ENCODE results near the gene TMEM79. TPM values are rescaled to one million over a fixed set of nuclear protein-coding genes. Genes with fewer than 3 reads are reported as not detected.

Gene TMEM79
- total and polyA plus RNA-seq, 2 of the 4 experiments (the other 2 are of a cell fraction), result 0.54 to 3.3 TPM

DNA sequence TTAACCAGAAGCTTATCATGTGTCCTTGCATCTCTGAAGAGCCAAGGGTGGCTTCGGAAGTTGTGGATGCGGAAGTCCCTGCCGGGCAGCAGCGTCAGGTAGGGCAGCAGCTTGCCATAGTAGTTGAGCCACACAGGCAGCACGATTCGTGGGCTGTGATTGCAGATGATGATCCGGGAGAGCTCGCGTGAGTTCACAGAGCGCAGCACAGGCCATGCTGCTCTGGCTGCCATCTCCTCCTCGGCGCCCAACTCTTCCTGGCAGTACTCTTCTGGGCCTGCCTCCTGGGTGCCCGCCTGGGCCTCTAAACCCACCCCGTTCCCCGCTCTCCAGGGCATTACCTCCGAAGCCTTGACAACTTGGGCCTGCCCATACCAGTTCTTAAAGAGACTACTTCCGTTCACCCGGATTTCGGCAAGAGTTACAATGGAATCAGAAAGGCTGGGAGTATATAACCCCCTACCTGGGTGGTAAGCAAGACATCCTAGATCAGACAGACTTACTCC lies 14.8 kb downstream of the TMEM79 start, which contains the start of gene VHLL:
TSS of gene VHLL (minus strand) at position 456 of the 506 bp plus-strand sequence. CDS start at position 338, 118 bp downstream.
- Histone ChIP-seq H2BK5ac (ENCODE audit: low read depth, low read length, poor library complexity, severe bottlenecking) (no peak within 1 kb of the TSS), H4K8ac (ENCODE audit: low read depth in 2 of 2, low read length in 2 of 2) (no peak within 1 kb of the TSS), H3K4me2 (ENCODE audit: low read depth, low read length) (no peak within 1 kb of the TSS), H3K36me3 (ENCODE audit: control insufficient read depth, insufficient read depth, low read length) (peaks cover 3% of the 10 kb centered on the region; the same call in 1 of the 2 replicates), H3K27ac (ENCODE audit: insufficient read depth, low read length) (no peak within 1 kb of the TSS), H2BK120ac (ENCODE audit: low read depth, low read length) (no peak within 1 kb of the TSS), H4K5ac (ENCODE audit: low read depth, low read length) (no peak within 1 kb of the TSS), H2AFZ (replicated peaks; ENCODE audit: low read length, poor library complexity) (no peak within 1 kb of the TSS), H4K91ac (ENCODE audit: insufficient read depth, low read depth, low read length) (no peak within 1 kb of the TSS), H4K20me1 (ENCODE audit: insufficient read depth, low read length) (no peaks in the 10 kb centered on the region), H2BK15ac (ENCODE audit: low read depth, low read length) (no peak within 1 kb of the TSS), H3K23ac (ENCODE audit: low read depth, low read length) (no peak within 1 kb of the TSS), H2BK20ac (ENCODE audit: low read depth, low read length) (no peak within 1 kb of the TSS), H3K4ac (ENCODE audit: low read depth, low read length) (no peak within 1 kb of the TSS), H3K4me1 (ENCODE audit: control insufficient read depth, insufficient read depth, low read length) (no peaks in the 10 kb centered on the region; the same call in 1 of the 2 replicates), H3K56ac (ENCODE audit: extremely low read depth, insufficient read depth, low read length) (no peak within 1 kb of the TSS), H3K9me3 (ENCODE audit: control insufficient read depth, insufficient read depth, low read length) (no peaks in the 10 kb centered on the region), H3K79me1 (ENCODE audit: low read depth in 1 of 2, low read length in 2 of 2) (peaks cover 3 to 19% of the 10 kb centered on the region in 2 experiments), H3K4me3 (ENCODE audit: insufficient read depth, low read depth, low read length) (no peak within 1 kb of the TSS), H2AK9ac (replicated peaks; ENCODE audit: low read depth, low read length, poor library complexity) (no peak within 1 kb of the TSS), H3K9me1 (ENCODE audit: insufficient read depth, low read length) (peaks cover 6% of the 10 kb centered on the region; the same call in 1 of the 2 replicates), H3K27me3 (ENCODE audit: control insufficient read depth, insufficient read depth, low read length) (no peaks in the 10 kb centered on the region), H3K14ac (replicated peaks; ENCODE audit: low read depth, low read length) (no peak within 1 kb of the TSS), H2AK5ac (ENCODE audit: low read depth, low read length) (no peak within 1 kb of the TSS), H3K18ac (ENCODE audit: low read depth, low read length) (no peak within 1 kb of the TSS), H3K9ac (ENCODE audit: low read depth, low read length) (no peak within 1 kb of the TSS)
- ChIA-PET CTCF (interaction anchor here (1.1 kb wide), 1 partner anchor 17 kb away, joined by 3 read pairs; no protein-coding TSS in a partner anchor), POLR2A (ENCODE audit: unreplicated experiment) (no interaction called here)
- WGBS, 2 experiments (ENCODE audit: extremely low coverage in 2 of 2, insufficient read length in 1 of 2), result 88% methylated on average over 15 of the region's 19 CpGs; no CpG with 5 or more reads in 1 of the 2 experiments
- TF ChIP-seq MAZ (IDR thresholded peaks at IDR 0.05; ENCODE audit: borderline replicate concordance, low read depth, low read length), result no peak
- no peak for TF ChIP-seq MAFK (IDR thresholded peaks at IDR 0.05; ENCODE audit: low read depth, low read length)
- TF ChIP-seq FOS (IDR thresholded peaks at IDR 0.05; ENCODE audit: low read depth, low read length), result no peak
- no peak for TF ChIP-seq POLR2A (IDR thresholded peaks at IDR 0.05; ENCODE audit: low read depth, low read length)
- TF ChIP-seq RCOR1 (IDR thresholded peaks at IDR 0.05; ENCODE audit: insufficient replicate concordance, low read length), result no peak
- TF ChIP-seq SMC3 (IDR thresholded peaks at IDR 0.05; ENCODE audit: low read depth, low read length), result no peak
- TF ChIP-seq RFX5 (IDR thresholded peaks at IDR 0.05; ENCODE audit: low read depth, low read length), result no peak
- no peak for TF ChIP-seq CEBPB (IDR thresholded peaks at IDR 0.05; ENCODE audit: low read depth, low read length)
- TF ChIP-seq, protein P1, sequence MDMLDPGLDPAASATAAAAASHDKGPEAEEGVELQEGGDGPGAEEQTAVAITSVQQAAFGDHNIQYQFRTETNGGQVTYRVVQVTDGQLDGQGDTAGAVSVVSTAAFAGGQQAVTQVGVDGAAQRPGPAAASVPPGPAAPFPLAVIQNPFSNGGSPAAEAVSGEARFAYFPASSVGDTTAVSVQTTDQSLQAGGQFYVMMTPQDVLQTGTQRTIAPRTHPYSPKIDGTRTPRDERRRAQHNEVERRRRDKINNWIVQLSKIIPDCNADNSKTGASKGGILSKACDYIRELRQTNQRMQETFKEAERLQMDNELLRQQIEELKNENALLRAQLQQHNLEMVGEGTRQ (IDR thresholded peaks at IDR 0.05; ENCODE audit: low read depth, low read length), result no peak
- TF ChIP-seq, protein P2, sequence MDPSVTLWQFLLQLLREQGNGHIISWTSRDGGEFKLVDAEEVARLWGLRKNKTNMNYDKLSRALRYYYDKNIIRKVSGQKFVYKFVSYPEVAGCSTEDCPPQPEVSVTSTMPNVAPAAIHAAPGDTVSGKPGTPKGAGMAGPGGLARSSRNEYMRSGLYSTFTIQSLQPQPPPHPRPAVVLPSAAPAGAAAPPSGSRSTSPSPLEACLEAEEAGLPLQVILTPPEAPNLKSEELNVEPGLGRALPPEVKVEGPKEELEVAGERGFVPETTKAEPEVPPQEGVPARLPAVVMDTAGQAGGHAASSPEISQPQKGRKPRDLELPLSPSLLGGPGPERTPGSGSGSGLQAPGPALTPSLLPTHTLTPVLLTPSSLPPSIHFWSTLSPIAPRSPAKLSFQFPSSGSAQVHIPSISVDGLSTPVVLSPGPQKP (IDR thresholded peaks at IDR 0.05; ENCODE audit: borderline replicate concordance, low read depth, low read length), result no peak
- no peak for TF ChIP-seq RAD21 (IDR thresholded peaks at IDR 0.05; ENCODE audit: low read length)
- no peak for TF ChIP-seq NFE2L2 (IDR thresholded peaks at IDR 0.05; ENCODE audit: low read depth, low read length)
- no peak for TF ChIP-seq BHLHE40 (IDR thresholded peaks at IDR 0.05; ENCODE audit: low read depth, low read length)
- TF ChIP-seq CHD1 (IDR thresholded peaks at IDR 0.05; ENCODE audit: low read depth, low read length), result no peak
- TF ChIP-seq, protein P3, sequence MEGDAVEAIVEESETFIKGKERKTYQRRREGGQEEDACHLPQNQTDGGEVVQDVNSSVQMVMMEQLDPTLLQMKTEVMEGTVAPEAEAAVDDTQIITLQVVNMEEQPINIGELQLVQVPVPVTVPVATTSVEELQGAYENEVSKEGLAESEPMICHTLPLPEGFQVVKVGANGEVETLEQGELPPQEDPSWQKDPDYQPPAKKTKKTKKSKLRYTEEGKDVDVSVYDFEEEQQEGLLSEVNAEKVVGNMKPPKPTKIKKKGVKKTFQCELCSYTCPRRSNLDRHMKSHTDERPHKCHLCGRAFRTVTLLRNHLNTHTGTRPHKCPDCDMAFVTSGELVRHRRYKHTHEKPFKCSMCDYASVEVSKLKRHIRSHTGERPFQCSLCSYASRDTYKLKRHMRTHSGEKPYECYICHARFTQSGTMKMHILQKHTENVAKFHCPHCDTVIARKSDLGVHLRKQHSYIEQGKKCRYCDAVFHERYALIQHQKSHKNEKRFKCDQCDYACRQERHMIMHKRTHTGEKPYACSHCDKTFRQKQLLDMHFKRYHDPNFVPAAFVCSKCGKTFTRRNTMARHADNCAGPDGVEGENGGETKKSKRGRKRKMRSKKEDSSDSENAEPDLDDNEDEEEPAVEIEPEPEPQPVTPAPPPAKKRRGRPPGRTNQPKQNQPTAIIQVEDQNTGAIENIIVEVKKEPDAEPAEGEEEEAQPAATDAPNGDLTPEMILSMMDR (conservative IDR thresholded peaks at IDR 0.05; ENCODE audit: low read depth, low read length), result no peak
- TF ChIP-seq MXI1 (IDR thresholded peaks at IDR 0.05; ENCODE audit: borderline replicate concordance, low read depth, low read length), result no peak
- in situ Hi-C loops (cut with MboI; ENCODE audit: low sequenced_read_pairs), result no loop called here
- DNase-seq, result no peak
- no TSS peak for BruUV-seq (replicated peaks)
- ATAC-seq (ENCODE audit: low read depth), result no peak
- dilution Hi-C loops (cut with HindIII; ENCODE audit: low sequenced_read_pairs, unreplicated experiment), result no loop called here
- intact Hi-C loops (cut with micrococcal nuclease), result no loop called here

All from IMR-90 (cell line).